ENCODE data around the gene DTNB. TPM values are rescaled to one million over a fixed set of nuclear protein-coding genes. Genes with fewer than 3 reads are reported as not detected.

DTNB gene
- total and polyA plus RNA-seq, 2 experiments from 2014 or later: 31.3 to 33.4 TPM

- Histone ChIP-seq H3K27ac (no peak overlapping the region), H3K27me3 (no peaks in the 10 kb centered on the region), H3K4me3 (no peak overlapping the region), H3K4me1 (ENCODE audit: low read depth) (peaks cover 5% of the 10 kb centered on the region), H3K9me3 (ENCODE audit: low read depth) (no peaks in the 10 kb centered on the region), H3K36me3 (no peaks in the 10 kb centered on the region)
- no peak for DNase-seq (ENCODE audit: low read depth in 1 of 2, low spot score in 1 of 2)
- TF ChIP-seq, protein P1, sequence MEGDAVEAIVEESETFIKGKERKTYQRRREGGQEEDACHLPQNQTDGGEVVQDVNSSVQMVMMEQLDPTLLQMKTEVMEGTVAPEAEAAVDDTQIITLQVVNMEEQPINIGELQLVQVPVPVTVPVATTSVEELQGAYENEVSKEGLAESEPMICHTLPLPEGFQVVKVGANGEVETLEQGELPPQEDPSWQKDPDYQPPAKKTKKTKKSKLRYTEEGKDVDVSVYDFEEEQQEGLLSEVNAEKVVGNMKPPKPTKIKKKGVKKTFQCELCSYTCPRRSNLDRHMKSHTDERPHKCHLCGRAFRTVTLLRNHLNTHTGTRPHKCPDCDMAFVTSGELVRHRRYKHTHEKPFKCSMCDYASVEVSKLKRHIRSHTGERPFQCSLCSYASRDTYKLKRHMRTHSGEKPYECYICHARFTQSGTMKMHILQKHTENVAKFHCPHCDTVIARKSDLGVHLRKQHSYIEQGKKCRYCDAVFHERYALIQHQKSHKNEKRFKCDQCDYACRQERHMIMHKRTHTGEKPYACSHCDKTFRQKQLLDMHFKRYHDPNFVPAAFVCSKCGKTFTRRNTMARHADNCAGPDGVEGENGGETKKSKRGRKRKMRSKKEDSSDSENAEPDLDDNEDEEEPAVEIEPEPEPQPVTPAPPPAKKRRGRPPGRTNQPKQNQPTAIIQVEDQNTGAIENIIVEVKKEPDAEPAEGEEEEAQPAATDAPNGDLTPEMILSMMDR (IDR thresholded peaks at IDR 0.05; ENCODE audit: low read depth, low read length): no peak
Measured at GRCh38 chr2:25482341-25482740, 191.0 kb downstream of the DTNB start.

DNA sequence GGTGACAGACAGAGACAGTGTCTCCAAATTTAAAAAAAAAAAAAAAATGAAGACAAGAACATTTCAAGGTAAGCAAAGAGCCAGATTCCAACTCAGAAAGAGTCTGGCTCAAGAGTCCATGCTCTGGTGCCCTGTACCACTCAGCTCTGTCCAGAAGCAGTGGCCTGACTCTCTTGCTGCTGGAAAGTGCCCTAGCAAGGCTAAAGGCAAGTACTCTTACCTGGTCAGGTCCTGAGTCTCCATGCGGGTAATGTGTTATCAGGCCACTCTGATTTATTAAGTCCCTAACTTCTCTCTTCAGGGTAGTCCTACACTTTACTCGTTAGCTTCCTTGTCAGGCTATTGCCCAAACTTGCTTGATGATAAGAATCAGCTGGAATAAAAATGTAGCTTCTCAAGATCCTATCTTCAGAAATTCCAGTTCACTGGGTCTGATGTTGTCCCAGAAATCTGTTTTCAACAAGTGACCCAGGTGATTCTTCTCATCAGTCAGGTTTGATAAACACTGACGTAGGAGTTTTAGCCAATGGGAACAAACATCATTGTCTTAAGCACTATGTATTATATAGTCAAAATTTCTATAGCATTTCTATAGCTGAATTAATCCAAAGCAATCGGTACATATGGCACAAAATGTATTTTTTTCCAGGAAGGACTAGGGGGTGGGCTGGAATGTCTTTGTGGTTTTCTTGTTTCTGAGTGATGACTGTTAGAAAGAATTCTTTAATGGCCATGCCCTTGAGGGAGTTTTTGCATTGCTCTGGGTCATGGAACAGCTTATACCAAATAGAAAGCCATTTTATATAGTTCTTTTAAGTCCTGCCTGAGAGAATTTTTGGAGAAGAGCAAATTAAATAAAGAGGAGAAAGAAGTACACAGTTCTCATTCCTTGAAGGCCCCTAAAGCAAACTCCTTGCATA, 191.7 kb downstream of the DTNB start:
- TF ChIP-seq, protein P1 (IDR thresholded peaks at IDR 0.05; ENCODE audit: low read depth, low read length): no peak
- H3K36me3 ChIP-seq: no peaks in the 10 kb centered on the region

DNA sequence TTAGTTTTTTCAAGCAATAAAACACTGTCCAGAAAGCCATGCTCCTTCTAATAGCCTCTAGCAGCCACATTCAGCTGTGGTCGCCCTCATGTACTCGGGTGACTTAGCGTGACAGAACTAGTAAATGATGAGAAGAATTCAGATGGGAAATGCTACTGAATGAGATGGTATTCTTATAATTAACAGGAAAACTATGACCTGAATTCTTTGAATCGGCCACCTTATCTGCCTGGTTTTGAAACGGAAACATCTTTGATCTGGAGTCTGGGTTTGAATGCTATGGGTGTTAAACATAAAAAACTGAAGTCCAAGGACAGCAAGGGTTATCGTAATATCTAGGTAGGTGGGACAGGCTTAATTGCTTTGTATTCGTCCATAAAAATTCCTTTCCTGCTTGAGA, 192.8 kb downstream of the DTNB start:
- TF ChIP-seq, protein P1 (IDR thresholded peaks at IDR 0.05; ENCODE audit: low read depth, low read length): no peak
- no peak overlapping the region for H3K27ac ChIP-seq

More for the DNA sequence above, 191.7 kb downstream of the DTNB start:
- H3K9me3 ChIP-seq (ENCODE audit: low read depth): no peaks in the 10 kb centered on the region
- H3K27ac ChIP-seq: no peak overlapping the region
- peak in 1 of 2 donors; percentile 38 for DNase-seq (ENCODE audit: low read depth in 1 of 2, low spot score in 1 of 2)
- no peak overlapping the region for H3K4me3 ChIP-seq
- peaks cover 5% of the 10 kb centered on the region for H3K4me1 ChIP-seq (ENCODE audit: low read depth)
- H3K27me3 ChIP-seq: no peaks in the 10 kb centered on the region

GRCh38 chr2:25479761-25480160, 193.6 kb downstream of the DTNB start:
- Histone ChIP-seq H3K36me3 (no peaks in the 10 kb centered on the region), H3K4me3 (no peak overlapping the region), H3K27me3 (no peaks in the 10 kb centered on the region), H3K4me1 (ENCODE audit: low read depth) (peaks cover 5% of the 10 kb centered on the region), H3K27ac (no peak overlapping the region), H3K9me3 (ENCODE audit: low read depth) (no peaks in the 10 kb centered on the region)
- peak in 1 of 2 donors; percentile 23 for DNase-seq (ENCODE audit: low read depth in 1 of 2, low spot score in 1 of 2)
- TF ChIP-seq, protein P1 (IDR thresholded peaks at IDR 0.05; ENCODE audit: low read depth, low read length): no peak

More for the DNA sequence above, 192.8 kb downstream of the DTNB start:
- Histone ChIP-seq H3K4me3 (no peak overlapping the region), H3K36me3 (no peaks in the 10 kb centered on the region), H3K9me3 (ENCODE audit: low read depth) (no peaks in the 10 kb centered on the region), H3K27me3 (no peaks in the 10 kb centered on the region), H3K4me1 (ENCODE audit: low read depth) (peaks cover 5% of the 10 kb centered on the region)
- DNase-seq (ENCODE audit: low read depth in 1 of 2, low spot score in 1 of 2): no peak

DNA sequence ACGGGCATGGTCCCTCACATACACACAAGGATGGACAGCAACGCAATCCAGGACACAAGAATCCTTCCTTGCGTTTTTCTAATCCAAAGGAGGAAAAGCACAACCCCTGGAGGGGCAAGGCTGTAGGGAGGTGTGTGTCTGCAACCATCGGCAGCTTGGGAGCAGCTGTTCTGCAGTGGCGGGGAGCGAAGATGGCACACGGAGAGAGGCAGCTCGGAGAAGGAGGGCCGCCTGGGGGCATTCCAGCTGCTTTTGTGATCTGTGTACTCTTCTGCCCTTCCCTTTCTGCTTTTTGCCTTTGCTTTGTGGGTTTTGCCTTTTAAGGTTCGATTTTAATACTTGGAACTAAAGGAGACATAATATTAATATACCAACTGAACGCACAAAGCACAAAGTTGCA, 194.6 kb downstream of the DTNB start:
- TF ChIP-seq, protein P1 (IDR thresholded peaks at IDR 0.05; ENCODE audit: low read depth, low read length): no peak
- Histone ChIP-seq H3K27ac (no peak overlapping the region), H3K4me3 (no peak overlapping the region), H3K9me3 (ENCODE audit: low read depth) (no peaks in the 10 kb centered on the region), H3K4me1 (ENCODE audit: low read depth) (peaks cover 9% of the 10 kb centered on the region), H3K27me3 (no peaks in the 10 kb centered on the region), H3K36me3 (no peaks in the 10 kb centered on the region)
- no peak for DNase-seq (ENCODE audit: low read depth in 1 of 2, low spot score in 1 of 2)
